HG02870 (cell line): ENCODE measurements around the gene JAML.

Source experiments
- ATAC-seq: cut with Tn5 transposase; IDR thresholded peaks from one replicate; pipeline ENCODE4 v1.9.1; 2021; ENCODE audit warnings: mild to moderate bottlenecking, moderate library complexity; ENCODE audit not compliant: unreplicated experiment

Gene JAML, protein sequence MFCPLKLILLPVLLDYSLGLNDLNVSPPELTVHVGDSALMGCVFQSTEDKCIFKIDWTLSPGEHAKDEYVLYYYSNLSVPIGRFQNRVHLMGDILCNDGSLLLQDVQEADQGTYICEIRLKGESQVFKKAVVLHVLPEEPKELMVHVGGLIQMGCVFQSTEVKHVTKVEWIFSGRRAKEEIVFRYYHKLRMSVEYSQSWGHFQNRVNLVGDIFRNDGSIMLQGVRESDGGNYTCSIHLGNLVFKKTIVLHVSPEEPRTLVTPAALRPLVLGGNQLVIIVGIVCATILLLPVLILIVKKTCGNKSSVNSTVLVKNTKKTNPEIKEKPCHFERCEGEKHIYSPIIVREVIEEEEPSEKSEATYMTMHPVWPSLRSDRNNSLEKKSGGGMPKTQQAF

DNA sequence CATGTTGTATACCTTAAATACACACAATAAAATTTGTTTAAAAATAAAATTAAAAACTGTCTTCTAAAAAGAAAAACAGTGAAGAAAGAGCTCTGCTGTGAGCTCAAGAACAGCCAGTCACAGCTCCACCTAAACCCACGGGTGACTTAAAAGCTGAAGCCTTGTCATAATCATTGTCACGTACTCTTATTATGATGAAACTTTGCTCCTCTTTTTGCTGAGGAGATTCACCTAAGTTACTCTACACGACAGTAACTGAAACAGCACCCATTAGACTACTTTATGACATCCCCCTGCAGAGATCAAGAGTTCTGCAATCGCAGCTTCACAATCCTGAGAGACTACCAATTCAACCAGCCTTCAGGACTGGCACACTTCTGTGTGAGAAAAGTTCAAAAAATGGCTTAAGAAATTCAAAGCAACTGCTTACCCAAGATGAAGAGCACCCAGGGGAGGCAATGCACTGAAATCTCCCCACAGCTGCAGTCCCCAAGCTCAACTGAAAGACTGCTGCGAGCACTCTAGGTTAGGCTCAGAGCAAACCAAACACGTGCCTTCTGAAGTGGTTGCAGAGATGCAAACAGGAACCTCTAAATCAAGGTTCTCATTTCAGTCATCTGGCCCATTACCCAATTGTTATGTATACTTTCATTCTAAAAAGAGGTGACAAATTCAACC, at the start of gene JAML:
Gene JAML (minus strand): TSS at position 501 of the 678 bp plus-strand sequence. CDS start 10,145 bp downstream, outside the sequence.
- peak; percentile 38 for ATAC-seq

DNA sequence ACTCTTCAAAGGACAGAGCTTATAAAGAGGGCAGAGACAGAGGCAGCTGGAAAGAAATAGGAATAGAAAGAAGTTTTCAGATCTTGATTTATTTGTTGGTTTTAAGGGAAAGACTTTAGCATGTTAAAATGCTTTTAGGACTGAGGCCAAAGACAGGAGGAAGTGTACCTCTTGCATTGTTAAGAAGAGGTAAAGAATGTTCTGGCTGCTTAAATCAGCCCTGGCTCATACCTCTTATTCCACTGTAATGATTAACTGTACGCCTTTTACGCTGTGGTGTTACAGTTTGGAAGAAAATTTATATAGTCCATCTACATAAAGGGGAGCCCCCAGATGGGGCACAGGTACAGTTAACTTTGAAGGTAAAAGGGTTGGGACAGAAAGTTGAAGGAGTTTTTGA, 49.4 kb upstream of the JAML start:
- ATAC-seq = no peak

DNA sequence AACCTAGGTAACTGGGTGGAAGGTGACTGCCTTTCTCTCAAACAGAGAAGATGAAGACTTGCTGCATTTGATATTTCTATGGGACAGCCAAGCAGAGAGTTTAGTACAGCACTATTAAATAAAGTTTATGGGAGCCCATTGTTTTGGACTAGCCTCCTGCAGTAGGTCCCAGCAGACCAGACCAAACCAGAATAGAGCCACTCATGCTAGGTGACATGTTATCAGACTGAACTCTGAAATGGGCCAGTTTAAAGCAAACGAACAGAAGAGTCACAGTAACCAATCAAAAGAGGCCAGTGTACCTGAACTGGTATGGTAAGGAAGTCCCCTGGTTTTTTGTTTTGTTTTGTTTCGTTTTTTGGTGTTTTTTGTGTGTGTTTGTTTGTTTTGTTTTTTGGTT, 47.2 kb upstream of the JAML start:
- no peak for ATAC-seq

DNA sequence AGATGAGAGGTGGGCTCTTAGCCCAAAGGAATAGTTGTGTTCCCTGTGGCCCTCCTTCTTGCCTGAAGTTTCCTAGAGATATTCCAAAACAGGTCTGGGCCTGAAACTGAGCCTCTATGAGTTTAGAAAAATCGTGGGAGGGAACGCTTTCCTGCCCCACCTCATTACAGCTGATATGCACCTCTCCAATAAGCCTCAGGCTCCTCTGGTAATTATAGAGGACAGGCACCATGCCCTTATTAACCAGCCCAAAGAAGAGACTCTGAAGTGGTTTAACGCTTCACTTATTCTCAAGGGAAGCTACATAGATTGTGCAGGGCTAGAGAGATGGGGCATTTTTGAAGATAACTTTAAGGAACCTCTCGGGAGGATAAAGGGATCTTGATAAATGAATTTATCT, 42.7 kb upstream of the JAML start:
- no peak for ATAC-seq

DNA sequence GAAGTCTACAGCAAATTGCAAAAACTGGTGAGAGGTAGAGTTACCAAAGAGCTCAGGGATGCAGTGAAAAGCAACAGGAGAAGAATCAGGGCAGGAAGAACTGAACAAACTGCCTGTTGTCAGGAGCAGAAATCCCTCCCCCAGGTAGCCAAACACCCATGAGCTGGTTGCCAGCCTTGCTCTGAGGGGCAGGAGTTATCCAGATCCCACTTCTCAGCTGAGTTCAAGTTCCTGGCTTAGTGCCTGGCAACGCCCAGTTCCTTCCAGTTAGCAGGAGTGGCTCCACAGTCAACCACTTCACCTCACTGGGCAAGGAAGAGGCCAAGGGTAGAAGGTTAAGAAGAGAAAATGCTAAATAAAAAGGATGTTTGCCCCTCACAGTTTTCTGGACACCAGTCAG, 41.1 kb upstream of the JAML start:
- no peak for ATAC-seq

DNA sequence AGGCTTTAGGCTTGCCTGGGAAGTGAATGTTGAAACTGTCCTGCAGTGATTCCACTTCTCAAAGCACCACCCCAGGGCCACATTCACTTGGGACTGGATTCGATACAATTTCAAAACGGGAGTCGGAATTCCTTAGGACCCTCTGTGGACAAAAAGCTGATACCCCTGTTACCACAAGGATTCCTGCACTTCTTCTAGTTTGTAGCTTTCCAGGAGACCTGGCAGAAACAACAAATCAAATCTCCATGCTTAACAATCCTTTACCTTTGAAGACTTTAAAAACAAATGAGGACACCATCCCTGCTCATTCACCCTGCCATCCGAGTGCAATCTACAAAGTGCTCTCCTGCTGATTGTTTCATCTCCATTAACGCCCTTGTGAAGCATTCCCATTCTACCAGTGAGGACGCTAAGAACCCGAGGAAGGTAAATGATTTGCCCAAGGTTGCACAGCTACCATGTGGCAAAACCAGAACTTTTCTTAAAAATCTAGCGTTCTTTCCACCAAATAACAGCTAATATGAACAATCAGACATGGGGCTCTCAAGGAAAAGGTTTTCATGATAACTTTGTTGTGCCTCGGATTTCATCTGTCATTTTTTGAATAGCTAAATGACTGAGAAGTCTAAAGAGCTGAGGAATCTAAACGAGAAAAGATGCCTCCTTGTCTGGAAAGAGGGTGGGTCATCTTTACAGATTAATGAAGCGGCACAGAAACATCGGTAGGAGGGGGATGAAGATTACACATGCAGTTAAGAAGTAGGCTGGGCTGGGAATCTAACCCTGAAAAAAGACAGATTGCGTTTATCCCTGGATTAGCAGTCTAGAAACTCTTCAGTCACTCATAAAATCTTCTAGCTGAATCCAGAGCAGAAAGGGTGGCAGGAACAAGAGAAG, 40.0 kb upstream of the JAML start:
- no peak for ATAC-seq

DNA sequence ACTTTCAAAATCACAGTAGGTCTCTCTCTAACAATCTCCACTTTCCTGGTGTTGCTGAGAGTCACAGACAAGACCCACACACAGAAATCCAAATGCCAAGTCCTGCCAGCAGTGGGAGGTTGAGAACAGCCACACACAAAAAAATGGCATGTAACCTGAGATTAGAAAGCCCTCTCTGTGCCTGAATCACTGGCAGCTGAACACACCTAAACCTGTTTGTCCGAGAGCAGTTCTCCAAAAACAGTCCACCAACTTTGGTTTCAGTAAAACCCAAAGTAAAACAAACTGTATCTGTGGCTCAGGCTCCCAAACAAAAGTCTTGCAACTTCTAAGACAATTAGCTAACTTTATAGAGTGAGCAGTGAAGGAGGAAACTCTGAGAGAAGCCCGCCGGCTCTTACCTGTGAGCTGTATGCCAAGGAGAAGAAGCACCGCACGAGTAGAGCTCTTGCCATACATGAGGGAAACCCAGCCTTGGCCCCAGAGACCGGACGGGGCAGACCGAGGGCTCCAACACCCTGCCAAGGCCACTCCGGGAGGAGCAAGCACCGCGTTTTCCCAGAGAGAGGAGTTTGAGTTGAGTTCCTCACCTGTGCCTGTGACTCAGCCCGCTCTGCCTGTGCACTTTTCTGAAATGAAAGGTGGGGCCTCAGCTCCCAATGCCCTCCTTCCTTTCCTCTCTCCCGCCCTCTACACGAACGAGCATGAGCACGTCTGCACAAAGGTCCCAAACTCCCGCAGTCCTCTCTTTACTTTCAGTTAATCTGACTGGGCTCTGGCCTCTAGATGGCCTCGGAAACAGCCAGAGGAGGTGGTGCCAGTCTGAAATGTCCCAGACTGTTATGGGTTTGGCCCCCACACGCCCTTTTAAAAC, 39.1 kb upstream of the JAML start, which contains the start of gene MPZL2:
Gene MPZL2 (minus strand): TSS at position 603 of the 874 bp plus-strand sequence. CDS start 144 bp downstream, at position 459.
- ATAC-seq = no peak

DNA sequence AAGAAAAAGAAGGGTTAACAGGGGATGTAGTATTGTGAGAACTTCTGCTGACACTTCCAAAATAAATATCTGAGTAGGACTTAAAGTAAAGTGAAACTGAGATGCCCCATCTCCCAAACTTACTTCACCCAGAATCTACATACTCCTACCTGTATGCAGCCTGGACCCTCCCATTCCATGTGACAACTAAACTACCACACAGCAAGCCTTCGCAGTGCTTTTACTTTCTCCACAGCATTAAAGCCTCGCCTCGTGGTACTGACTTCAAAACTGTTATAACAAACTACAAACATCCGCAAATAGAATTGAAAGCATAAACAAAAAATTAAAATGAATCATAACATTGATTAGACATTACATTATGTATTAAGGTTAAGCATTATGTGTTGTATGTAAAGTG, 38.3 kb upstream of the JAML start:
- no peak for ATAC-seq

DNA sequence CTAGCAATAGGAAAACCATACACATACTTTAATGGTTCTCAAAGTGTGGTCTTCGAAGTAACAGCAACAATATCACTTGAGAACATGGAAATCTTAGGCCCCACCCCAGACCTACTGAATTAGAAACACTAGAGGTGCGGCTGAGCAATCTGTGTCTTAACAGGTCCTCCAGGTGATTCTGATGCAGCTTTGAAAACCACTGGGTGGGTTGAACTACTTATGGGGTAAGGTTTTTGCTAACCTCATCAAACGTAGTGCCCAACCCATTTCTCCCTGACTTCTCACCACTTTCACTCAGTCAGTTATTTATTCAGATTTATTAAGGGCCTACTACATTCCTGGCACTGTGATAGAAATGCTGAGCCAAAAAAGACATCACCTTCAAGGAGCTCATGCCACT, 35.5 kb upstream of the JAML start:
- ATAC-seq = no peak

DNA sequence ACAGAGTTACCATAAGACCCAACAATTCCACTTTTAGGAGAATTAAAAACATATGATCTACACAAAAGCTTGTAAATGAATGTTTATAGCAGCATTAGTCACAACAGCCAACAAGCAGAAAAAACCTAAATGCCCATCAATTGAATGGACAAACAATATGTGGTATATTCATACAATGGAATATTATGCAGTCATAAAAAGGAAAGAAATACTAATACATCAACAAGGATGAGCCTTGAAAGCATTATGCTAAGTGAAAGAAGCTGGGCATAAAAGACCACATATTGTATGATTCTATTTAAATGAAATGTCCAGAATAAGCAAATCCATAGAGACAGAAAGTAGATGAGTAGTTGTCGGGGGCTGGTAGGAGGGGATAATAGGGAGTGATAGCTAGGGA, 34.3 kb upstream of the JAML start:
- ATAC-seq = no peak

DNA sequence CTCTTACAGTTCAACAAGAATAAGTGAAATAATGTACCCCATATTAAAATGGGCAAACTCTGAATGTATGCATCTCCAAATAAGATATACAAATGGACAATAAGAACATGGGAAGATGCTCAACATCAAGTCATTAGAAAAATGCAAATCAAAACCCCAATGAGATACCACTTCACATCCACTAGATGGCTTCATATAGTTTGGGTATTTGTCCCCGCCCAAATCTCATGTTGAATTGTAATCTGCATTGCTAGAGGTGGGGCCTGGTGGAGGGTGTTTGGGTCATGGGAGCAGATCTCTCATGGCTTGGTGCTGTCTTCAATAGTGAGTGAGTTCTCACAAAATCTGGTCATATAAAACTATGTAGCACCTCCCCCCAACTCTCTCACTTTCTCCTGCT, 33.6 kb upstream of the JAML start:
- no peak for ATAC-seq

DNA sequence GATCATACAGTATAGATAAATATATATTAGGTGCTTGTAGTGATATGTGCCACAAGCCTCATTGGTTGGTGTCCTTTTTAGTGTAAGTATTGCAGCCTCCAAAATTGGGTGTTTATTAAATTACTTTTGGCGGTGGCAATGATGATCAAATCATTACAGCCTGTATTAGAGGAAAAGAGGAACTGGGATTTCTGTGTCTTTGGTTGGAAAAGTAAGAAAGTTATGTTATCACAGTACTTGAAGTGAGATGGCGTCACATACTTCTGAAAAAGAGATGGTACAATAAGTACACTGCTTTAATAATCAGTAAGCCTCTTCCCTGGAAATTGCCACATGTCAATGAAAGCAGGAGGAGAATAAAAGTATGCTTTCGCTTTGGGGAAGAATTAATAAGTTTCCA, 27.9 kb upstream of the JAML start:
- no peak for ATAC-seq

DNA sequence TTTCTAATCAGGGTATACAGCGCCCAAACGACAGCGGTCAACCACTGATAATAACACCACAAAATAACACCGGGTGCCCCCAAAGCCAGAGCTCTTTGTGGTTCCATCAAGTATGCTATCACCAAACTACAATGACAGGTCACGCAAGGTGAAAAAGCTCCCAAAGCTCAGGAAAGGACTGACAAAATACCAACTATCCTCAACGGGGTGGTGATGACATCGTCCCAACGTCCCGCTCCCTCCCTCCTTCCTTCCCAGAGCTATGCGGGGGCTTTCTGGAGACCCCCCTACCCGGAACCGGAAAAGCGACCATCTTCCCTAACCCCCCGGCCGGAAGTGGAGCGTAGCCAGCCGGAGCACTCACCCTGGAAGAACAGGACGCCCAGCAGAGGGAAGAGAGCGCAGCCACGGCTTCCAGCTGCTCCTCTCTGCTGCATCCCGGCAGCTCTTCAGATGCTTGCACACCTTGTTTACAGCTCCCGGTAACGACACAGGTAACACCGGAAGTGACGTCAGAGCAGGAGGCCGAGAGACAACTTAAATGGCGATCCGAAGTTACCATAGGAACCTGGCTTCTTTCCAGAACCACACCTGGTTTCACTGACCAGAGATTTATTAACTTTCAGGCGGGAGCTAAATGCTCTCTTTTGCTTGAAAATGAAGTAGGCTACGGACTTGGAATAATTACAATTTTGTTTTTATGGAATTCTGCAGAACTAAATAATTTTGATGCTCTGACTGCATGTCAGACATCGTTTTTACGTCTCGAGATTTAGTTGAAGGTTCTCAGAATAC, 27.2 kb upstream of the JAML start, which contains the start of gene MPZL3:
Gene MPZL3 (minus strand): TSS at position 508 of the 795 bp plus-strand sequence. CDS start 71 bp downstream, at position 437.
- ATAC-seq = peak; percentile 44

DNA sequence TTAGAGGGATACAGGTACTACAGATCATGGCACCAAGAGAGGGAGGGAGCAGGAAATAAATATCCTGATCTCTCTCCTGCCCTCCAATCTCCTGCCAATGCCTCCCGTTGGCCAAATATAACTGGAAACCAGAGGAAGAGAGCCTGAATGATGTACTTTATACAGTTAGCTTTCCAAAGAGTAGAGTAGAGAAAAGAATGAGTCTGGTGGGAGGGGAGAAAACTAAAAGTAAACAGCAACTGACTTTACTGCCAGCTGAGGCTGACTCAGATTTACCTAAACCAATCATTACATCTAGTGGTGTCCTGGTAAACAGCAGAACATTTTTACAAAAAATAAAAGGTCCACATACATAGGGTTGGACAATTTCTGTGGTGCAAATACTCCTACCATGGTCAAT, 22.2 kb upstream of the JAML start:
- no peak for ATAC-seq

DNA sequence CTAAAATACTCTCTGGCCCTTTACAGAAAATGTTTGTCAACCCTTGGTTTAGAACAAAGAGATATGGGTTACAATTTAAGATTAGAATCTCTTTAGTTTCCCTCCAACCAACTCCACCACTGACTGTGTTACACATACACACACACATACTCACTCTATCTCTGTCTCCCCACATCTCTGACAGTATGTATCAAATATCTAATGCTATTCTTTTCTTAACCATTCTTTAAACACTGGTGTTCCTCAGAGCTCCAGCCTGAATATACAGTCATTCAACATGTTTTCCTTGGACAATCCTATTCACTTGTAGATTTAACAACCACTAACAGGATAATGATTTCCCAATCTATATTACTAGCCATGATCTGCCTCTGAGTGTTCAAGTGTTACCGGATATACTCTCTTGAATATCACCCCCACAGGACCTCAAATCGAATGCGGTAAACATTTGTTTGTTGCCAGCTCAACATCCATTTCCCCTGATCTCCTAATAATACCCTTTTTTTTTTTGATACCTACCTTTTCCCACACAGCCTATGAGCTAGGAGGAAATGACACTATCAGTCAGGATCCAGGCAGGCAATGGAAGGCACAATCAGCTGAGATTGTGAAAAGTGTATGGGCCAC, 21.2 kb upstream of the JAML start:
- ATAC-seq = no peak

DNA sequence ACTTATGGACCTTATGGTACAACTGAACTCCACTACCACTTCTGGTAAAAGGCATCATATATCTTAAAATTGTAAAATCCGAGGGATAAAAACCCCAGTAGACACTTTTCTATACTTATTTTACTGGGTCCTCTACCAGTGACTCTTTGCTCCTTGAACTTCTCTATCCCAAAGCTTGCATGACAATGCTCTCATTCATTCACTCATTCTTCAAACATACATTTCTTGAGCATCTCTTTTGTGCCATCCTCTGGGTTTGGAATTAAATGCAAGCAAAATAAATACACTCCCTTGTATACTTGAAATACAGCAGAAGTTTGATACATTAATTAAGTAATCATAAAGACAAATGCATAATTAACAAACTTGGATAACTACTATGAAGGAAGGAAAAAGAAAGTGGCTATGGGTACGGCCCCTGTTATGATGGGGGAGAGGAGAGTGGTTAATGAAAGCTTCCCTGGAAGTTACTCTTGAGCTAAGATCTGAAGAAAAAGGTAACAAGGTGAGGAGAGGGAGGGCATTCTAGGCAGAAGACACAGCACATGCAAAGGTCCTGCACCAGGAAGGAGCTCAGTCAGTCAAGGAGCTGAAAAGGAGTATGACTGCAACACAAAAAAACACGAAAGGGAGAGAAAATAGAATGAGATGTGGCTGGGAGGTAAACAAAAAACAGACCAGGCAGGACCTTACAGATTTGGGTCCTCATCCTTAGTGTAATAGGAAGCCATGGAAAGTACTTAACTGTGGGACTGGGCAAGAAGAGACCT, 19.4 kb upstream of the JAML start:
- ATAC-seq = no peak

DNA sequence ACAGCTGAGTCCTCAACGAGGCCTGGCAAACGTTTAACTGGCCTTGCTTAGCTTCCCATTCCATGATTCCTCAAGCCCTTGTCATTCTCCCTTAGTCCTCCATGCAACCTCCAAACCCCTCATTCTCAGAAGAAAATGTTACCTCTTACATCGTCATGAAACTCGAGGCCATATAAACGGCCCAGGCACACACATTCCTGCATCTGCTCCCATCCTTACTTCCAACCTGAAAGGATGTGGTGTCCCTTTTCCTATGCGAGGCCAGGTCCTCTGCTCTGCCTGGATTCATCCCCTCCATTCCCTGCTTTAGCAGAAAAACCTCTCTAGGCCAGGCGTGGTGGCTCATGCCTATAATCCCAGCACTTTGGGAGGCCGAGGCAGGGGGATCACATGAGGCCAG, 18.4 kb upstream of the JAML start:
- no peak for ATAC-seq

DNA sequence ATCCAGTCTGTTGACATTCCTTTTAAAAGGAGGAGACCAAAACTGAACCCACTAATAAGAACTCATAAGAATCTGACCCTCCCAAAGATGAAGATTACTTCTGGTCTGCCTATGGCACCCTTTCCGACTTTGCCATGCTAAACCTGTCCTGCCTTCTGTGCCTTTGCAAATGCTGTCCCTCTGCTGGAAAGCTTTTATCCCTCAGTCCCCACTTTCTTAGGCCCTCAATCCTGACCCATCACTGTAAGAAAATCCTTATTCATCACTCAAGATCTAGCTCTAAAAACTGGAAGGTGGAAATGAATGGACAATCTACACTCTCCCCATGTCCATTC, 16.9 kb upstream of the JAML start:
- ATAC-seq = no peak
